ENCODE data around the gene DRAXIN.

DRAXIN gene

DNA sequence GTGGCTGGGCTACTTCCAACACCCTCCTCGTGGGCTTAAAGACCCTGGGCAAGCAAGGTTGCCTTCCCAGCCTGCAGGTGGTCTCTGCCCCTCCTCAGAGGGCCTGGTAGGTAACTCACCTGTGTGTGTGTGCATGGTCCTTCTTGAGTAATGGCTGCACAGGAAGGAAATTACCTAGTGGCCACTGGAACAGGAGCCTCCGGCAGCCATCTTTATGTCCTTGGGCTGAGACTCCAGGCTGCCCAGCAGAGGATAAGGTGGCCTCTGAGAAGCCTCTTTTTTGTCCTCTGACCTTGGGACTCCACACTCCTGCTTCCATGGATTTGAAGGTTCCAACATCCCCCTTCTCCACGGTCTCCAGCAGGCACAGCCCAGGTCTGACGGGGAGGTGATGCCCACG is 20.0 kb downstream of the DRAXIN start:
- DNase-seq (ENCODE audit: low spot score) = no peak

DNA sequence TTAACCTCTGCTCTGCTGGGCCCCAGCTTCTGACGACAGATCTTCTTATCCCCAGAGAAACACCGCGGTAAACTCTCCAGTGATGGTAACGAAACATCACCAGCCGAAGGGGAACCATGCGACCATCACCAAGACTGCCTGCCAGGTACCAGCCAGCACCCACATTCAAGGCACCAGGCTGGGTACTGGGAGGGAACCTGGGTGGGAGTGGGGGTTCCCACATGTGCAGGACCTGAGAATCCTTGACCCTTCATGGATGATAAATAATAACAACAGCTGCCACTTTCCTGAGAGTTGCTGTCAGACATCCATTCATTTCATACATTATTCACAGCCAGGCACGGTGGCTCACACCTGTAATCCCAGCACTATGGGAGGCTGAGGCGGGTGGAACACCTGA is 20.8 kb downstream of the DRAXIN start:
- DNase-seq (ENCODE audit: low spot score) = no peak

DNA sequence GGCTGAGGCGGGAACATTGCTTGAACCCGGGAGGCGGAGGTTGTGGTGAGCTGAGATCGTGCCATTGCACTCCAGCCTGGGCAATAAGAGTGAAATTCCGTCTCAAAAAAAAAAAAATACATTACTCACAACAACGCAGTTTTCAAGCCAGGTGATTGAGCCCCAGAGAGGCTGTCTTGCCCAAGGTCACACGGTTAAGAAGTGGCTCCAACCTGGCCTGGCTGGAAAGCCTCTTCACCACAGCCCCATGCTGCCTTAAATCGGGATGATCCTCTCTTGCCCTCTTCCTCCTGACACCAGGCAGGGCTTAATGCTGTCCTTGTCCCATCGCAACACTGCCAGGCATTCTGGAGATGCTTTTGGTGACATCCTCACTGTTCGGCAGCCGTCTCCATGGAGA is 21.6 kb downstream of the DRAXIN start:
- no peak for DNase-seq (ENCODE audit: low spot score)

DNA sequence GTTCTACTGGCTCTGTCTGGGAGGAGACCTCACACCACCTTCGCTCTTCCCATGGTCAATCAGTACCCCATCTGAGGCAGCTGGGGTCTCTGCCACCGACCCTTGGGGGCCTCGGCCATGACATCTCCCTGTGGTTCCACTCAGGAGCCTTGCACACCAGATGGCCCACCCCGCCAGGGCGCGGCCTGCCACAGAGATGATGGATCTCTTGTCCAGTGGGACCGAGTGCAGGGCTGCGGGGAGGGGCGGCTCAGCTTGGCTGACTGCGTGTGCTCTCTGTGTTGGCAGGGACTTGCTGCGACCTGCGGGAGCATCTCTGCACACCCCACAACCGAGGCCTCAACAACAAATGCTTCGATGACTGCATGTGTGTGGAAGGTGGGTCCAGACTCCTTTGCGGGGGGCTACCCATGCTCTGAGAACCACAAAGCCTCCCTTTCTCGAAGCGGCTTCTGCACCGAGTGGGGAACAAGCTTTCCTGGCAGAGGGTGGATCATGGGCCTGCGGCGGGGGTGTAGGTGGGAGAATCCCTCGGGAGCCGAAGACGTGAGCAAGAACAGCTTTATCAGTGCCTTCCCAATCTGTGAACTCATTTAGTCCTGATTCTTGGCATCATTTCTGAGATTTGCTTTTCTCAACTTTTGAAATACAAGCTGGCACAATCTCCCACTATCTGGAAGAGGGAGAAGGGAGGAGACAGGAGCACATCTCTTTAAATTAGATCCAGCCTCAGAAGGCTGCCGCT is 23.5 kb downstream of the DRAXIN start:
- no peak for DNase-seq (ENCODE audit: low spot score)

DNA sequence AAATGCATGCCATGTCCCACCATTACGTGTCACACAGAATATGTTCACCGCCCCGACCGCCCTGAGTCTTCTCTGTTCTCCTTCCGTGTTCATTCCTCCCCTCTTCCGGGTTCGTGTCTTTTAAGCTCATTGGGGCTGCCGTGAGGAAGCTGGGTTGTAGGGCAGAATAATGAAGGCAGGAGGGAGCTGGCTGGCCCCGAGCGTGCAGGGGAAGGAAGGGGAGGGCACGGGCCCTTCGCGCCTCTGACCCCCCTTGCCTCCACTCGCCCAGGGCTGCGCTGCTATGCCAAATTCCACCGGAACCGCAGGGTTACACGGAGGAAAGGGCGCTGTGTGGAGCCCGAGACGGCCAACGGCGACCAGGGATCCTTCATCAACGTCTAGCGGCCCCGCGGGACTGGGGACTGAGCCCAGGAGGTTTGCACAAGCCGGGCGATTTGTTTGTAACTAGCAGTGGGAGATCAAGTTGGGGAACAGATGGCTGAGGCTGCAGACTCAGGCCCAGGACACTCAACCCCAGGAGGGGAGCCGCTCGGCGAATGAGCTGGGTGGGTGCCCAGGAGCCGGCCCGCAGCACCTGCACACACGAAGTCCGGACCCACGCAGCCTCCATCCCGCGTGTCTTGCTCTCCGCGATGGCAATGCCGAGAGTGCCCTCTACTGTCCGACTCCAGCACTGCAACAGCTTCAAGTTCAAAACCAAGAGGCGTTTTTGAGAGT is 28.0 kb downstream of the DRAXIN start:
- DNase-seq (ENCODE audit: low spot score) = peak; percentile 52

DNA sequence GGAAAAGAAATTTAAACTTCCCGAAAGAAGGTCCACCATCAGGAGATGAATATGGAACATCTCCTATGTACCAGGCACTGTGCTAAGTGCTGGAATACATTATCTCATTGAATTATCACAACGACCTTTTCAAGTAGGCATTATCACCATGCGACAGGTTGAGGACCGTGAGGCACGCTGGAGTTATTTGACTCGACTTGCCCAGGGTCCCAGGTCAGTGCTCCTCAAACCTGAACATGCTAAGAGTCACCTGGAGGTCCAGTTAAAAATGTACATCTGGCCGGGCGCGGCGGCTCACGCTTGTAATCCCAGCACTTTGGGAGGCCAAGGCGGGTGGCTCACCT is 28.5 kb downstream of the DRAXIN start:
- no peak for DNase-seq (ENCODE audit: low spot score)

DNA sequence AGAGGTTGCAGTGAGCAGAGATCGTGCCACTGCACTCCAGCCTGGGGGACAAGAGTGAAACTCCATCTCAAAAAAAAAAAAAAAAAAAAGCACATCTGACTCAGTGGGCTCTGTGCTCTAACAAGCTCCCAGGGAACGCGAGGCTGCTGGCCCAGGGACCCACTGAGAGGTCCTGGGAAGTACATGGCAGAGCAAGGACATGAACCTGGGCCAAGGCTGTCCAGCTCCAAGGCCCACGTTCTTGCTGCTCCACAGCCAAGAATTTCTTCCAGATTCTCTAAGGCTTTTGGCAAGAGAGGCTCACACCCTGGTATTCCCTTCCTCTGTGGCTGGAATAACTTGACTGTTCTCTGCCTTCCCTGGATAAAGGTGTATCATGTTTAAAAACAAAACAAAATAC is 29.0 kb downstream of the DRAXIN start:
- no peak for DNase-seq (ENCODE audit: low spot score)

DNA sequence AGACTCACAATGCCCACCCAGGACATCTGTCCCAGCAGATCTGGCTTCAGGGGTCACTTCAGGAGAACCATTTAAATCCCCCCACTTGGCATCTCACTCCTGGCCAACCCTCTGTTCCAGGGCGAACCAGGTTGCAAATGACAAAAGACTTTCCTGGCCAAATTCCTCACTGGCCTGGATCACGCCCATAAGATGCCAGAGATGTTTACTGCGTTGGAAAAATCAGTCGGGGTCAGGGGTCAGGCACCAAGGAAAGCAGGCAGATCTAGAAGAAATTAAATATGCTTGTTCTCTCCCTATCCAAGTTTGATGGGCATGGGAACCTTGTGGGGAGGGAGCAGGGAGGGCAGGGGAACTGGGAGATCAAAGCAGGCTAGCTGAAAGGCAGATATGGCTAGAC is 29.8 kb downstream of the DRAXIN start:
- no peak for DNase-seq (ENCODE audit: low spot score)

DNA sequence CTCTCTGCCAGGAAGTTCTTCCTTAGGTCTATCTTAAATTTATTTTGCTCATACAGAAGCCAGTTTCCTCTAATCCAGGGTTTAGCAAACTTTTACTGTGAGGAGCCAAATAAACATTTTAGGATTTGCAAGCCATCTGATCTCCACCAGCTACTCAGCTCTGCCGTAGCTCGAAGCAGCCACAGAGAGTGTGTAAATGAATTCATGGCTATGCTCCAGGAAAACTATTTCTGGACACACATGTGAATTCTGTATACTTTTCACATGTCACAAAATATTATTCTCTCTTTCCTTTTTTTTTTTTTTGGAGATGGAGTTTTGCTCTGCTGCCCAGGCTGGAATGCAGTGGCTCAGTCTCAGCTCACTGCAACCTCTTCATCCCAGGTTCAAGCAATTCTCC is 31.0 kb downstream of the DRAXIN start:
- no peak for DNase-seq (ENCODE audit: low spot score)

DNA sequence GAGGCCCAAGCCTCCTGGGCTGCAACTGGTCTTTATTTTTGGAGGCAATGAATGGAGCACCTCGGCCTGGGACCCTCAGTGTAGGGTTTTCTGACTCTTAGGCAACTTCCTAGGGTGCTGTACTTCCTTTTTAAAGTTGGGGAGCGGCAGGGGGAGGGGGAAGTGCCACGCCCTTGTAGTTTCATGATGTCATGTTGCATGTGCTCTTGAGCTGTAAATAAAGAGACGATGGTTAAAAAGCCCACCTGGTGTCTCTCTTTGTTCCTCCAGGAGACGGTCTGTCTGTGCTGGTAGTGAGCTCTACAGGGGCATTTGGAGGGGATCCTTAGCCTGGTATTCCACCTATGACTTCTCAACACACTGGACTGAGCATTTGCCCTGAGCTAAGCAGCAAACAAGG is 34.1 kb downstream of the DRAXIN start:
- DNase-seq (ENCODE audit: low spot score) = no peak

DNA sequence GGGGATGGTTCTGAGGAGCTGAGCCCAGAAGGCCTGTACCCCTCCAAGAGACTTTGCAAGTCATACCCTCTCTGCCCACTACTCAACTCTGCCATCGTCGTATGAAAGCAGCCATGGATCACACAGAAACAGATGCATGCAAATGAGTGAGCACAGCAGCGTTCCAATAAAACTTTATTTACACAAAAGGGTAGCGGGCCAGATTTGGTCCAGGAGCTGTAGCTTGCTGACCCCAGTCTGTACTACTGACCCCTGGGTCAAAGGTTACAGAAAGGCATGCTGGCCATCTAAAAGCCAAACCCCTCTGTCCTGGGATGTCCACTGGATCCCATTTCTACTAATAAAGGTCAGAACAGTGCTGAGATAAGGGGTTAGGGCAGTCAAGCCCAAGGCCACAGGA is 35.6 kb downstream of the DRAXIN start:
- no peak for DNase-seq (ENCODE audit: low spot score)

DNA sequence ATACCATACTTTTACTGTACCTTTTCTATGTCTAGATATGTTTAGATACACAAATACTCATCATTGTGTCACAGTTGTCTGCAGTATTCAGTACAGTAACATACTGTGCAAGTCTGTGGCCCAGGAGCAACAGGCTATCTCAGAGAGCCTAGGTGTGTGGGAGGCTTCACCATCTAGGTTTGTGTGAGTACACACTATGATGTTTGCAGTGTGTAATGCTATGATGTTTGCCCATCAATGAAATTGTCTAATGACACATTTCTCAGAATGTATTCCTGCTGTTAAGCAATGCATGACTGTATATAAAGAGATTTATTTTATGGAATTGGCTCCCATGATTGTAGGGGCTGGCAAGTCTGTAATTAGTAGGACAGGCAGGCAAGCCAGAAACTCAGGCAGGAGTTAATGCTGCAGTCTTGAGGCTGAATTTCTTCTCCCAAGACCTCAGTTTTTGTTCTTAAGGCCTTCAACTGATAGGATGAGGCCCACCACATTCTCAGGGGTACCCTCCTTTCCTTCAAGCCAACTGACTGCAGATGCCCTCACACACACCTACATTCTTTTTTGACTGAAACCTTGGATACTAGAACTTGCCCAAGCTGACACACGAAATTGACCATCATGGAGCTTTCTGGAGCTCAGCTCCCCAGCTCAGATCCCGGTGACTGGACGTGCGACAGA is 36.8 kb downstream of the DRAXIN start:
- no peak for DNase-seq (ENCODE audit: low spot score)

DNA sequence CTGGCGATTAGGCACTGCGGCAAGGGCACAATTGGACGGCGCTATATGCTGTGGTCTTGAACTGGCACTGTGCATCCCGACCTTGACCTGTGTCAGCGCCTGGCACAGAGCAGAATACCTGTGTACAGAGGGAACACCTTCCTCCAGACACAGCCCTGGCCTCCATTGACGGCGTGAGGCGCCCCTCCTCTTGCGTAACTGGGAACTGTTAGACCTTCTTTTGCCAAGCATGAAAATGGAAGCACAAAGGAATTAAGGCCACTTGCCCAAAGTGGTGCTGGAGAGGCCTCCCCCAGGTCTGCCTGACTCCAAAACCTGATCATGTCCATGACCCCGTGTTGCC is 37.6 kb downstream of the DRAXIN start:
- DNase-seq (ENCODE audit: low spot score) = no peak

DNA sequence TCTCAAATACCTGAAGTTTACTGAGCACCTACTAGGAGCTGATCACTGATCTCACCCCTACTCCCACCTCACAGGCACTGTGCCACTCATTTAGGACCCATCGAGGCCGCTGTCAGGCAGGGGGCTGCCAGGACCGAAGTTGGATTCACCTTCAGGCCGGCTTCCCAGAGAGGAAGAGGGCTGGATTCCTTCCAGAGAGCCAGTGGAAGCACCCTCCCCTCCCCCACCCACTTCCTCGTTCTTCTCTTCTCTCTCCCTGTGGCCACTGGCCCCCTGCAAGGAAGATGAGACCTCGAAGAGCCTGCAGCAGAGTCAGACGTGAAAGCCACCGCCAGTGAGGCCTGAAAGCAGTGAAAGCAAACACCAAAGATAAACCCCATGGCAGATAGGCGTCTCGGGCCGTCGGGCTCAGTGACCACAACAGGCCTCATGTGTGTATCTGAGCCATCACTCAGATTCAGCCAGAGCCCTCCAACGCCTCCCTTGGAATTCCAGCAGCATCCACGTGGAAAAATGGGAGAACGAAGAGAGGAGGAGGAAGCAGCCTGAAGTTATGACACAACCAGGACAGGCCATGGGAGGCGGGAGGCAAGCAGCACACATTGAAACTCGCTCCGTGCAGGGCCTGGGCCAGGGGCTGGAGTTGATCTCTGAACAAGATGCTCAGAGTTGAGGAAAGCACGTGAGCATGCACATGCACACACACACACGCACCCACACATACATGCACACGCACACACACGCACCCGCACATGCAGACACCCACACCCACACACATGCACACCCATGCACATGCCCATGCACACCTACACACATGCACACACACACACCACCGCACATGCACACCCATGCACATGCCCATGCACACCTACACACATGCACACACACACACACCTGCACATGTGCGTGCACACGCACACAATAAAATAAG is 38.3 kb downstream of the DRAXIN start:
- DNase-seq (ENCODE audit: low spot score) = no peak

DNA sequence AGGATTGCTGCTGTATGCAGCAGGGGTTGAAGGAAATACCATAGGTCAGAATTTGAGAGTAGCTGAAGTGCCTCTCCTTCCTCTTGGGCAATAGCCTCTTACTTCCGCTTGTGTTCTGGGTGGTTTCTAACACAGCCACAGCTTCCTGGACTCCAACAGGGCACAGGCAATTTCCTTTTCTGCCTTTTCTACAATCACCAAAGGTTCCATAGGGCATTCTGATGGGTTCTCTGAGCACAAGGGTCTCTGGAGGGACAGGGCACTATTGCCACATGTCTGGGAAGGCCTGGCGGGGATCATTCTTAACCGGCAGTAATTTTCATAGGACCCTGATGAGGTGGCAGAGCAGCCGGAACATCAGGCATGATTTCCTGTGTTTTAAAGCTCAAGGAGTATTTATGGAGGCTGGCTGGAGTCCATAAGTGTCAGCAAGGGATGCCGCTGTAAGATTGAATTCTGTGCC is 39.0 kb downstream of the DRAXIN start:
- no peak for DNase-seq (ENCODE audit: low spot score)

DNA sequence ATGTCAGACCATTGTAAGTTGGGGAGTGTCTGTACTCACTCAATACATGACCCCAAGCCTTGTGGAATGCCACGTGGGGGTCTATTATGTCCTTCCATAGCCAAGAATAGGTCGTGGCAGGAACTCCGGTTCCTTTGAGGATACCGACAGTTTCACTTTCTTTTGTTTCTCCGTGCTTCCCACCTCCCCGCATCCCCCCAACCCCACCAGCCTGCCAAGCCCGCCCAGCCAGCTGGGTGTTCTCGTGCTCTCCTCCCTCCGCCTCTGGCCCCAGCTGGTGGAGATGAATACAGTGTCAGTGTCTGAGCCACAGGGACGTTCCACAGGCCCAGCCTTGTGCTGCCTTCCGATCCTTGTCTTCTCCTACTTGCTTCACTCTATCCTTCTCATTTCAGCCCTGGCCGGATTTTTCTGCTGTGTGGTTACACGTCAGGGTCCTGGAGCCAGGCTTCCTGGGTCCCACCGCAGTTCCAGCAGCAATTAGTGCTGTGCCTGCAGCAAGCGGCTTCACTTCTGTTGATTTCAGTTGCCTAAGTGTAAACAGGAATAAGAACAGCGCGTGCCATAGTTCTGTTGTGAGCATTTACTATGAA is 40.3 kb downstream of the DRAXIN start:
- DNase-seq (ENCODE audit: low spot score) = peak; percentile 50

DNA sequence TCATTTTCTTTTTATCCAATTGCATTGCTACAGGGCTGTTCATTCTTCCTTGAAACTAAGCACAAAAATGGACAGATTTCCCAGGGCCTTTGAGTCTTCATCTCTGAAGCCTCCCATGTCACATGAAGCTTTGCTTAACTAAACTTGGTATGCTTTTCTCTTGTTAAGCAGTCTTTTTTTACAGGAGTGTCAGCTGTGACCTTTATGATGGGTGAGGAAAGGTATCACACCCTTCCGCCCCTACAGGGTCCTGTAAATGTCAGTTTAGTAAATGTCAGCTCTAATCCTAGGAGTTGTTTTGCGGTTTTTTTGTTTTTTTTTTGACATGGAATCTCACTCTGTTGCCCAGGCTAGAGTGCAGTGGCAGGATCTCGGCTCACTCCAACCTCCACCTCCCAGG is 41.8 kb downstream of the DRAXIN start:
- DNase-seq (ENCODE audit: low spot score) = no peak

DNA sequence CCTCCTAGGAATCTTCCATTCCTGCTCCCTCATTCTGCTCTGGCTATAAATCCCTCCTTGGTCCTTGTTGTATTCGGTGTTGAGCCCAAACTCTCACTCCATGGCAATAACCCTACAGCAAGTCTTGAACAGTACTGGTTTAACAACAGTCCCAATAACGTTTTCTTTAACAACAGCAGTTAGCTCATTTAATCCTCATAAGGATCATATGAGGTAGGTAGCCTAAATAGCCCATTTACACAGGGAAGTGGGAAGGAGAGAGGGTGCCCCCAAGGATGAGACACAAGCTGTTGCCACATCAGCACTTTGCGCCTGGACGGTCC is 44.0 kb downstream of the DRAXIN start:
- no peak for DNase-seq (ENCODE audit: low spot score)

DNA sequence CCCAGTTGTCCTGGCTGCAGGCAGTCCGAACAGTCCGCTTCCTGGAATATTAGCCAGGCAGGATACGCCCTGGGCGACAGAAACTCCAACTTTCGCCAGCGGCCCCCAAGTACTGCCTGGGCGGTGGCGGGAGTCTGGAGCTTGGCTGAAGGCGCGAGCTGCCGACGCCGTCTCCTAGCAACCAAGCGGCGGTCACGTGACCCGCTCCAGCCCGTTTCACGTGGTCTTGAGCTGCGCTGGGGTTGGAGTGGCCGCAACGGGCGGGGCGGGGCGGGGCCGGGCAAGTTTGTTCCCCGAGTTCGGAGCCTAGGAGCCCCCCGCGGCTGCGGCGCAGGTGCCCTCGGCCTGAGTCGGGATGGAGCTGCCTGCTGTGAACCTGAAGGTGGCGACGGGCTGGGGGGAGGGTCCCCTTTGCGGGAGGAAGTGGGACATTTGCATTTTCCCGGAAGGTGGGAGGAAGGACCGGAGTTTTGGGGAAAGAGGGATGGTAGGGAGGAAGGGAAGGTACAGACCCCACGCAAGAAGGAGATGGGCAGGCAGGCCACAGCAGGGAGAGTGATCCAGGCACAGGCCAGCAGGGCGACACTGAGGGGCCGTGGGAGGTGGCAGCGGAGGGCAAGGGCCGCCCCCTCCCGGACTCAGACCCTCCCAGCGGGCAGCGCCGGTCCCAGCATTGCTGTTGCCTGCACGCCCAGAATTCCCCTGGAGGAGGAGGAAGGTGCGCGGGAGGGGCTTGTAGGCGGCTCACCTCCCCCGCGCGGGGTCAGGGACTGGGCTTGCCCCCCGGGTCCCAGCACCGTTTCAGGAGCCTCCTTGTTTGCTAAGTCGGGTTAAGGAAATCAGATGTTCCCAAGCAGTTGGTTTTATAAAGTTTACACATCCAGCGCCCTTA is 44.6 kb downstream of the DRAXIN start, which contains the start of gene AGTRAP:
Gene AGTRAP, plus strand, starts transcription at position 283 of the 892 bp plus-strand sequence. Its CDS starts 73 bp downstream, at position 356.
- peak; percentile 85 for DNase-seq (ENCODE audit: low spot score)

DNA sequence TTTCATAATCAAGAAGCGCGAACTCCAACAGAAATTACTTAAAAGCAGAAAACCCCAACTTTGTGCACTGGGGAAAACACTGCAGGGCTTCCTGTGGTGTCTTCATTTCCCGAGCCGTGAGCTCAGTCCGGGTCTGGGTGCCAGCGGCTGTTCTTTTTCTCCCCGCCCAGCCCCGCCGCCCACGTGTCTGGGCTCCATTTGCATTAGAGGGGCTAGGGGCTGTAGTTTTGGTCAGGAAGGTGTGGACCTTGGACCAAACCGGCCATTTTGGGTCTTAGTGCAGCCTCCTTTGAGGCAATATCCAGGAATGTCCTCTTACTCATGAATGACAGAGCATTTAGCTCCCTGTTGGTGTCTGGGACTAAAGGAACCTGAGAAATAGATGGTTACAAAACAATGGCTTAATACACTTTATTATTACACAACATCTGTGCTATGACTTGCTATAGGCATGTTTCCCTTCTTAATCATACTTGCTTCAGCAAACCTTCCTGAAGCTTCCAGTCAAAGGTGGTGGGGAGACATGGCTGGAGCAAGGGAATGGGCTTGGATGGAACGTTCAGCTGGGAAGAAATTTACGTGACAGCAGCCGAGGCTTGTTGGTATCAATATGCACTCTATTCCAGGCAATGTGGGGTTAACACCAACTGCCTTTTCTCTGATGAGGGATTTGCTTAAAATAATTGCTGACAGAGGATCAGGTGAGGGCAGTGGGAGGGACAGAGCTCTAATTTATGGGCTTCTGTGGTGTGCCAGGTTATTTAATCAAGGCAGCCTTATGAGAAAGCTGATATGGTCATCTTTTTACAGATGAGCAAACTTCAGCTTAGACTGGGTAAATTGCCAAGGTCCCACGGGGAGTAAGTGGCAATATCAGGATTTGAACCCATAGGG is 45.5 kb downstream of the DRAXIN start:
- DNase-seq (ENCODE audit: low spot score) = peak; percentile 46

All from SW480 (cell line).